Endothelial cell of umbilical vein (primary cell): Measurements from ENCODE around the gene AGRN. TPM values are rescaled to one million over a fixed set of nuclear protein-coding genes. Genes with fewer than 3 reads are reported as not detected.

ENCODE experiments used
- BruUV-seq: library from RNA; stranded (reverse); fragments of 400-500 nt; replicated peaks from 2 replicates; lab custom pipeline; 2021; lab: Mats Ljungman, UMichigan
- CTCF ChIA-PET: fragments of 300-600, 350-600 bp; sonication (Branson Sonifier 250); formaldehyde crosslinking; loops from one replicate; lab custom pipeline; 2021; ENCODE audit warnings: antibody characterized with exemption, inconsistent platforms; lab: Charles Lee
- POLR2A ChIA-PET: fragments of 300-600, 350-600 bp; sonication (Branson Sonifier 250); formaldehyde crosslinking; loops from one replicate; lab custom pipeline; 2021; ENCODE audit warnings: antibody characterized with exemption, inconsistent platforms; lab: Charles Lee
- DNase-seq: peaks from one replicate; pipeline ENCODE4 v3.0.0-alpha.2; 2011; ENCODE audit warnings: low read depth, low spot score
- FAIRE-seq: peaks from 2 replicates; lab custom pipeline; 2011; peaks lifted over from hg19 to GRCh38; lab: Jason Lieb, UNC
- H2AFZ ChIP-seq: 2 replicates; pipeline ENCODE4 v1.6.0; 2012; ENCODE audit warnings: low read depth, low read length, control low read depth, inconsistent platforms
- H3K27ac ChIP-seq: 2 replicates; pipeline ENCODE4 v1.5.1; 2011; ENCODE audit warnings: low read depth, mild to moderate bottlenecking, control low read depth, low read length, moderate library complexity; ENCODE audit not compliant: insufficient read depth
- H3K27me3 ChIP-seq, 2 experiments: 2 replicates each; pipeline versions ENCODE4 v1.6.0 to v1.6.1; 2011; ENCODE audit warnings: low read length in 2 of 2, mixed read lengths in 1 of 2; ENCODE audit not compliant: control insufficient read depth in 2 of 2, insufficient read depth in 2 of 2
- H3K36me3 ChIP-seq, 2 experiments: 2 replicates in 1 of 2; 3 replicates in 1 of 2; pipeline ENCODE4 v1.5.1; 2011; ENCODE audit warnings: low read length in 2 of 2, mild to moderate bottlenecking in 1 of 2, moderate library complexity in 1 of 2; ENCODE audit not compliant: control insufficient read depth in 2 of 2, insufficient read depth in 2 of 2; ENCODE audit errors: extremely low read depth in 1 of 2
- H3K4me1 ChIP-seq: 3 replicates; pipeline ENCODE4 v1.5.1; 2011; ENCODE audit warnings: mild to moderate bottlenecking, low read length; ENCODE audit not compliant: control insufficient read depth, insufficient read depth; ENCODE audit errors: extremely low read depth
- H3K4me2 ChIP-seq: 2 replicates; pipeline ENCODE4 v1.6.1; 2011; ENCODE audit warnings: low read length, control low read depth, mixed read lengths; ENCODE audit not compliant: insufficient read depth
- H3K4me3 ChIP-seq, 3 experiments: fragments of 200-600 bp in 1 of 3; sonication (generic), shearing (Covaris generic) in 1 of 3; replicated peaks in 1 of 3; 2 replicates each; pipeline ENCODE4 v1.5.1; 2011 to 2016; ENCODE audit warnings: control low read depth in 3 of 3, low read length in 3 of 3, mild to moderate bottlenecking in 2 of 3, inconsistent platforms in 1 of 3, low read depth in 1 of 3, moderate library complexity in 1 of 3; ENCODE audit not compliant: insufficient read depth in 1 of 3
- H3K79me2 ChIP-seq: 2 replicates; pipeline ENCODE4 v1.6.0; 2012; ENCODE audit warnings: low read length, inconsistent platforms; ENCODE audit not compliant: control insufficient read depth, insufficient read depth
- H3K9ac ChIP-seq: replicated peaks from 2 replicates; pipeline ENCODE3; 2011; ENCODE audit warnings: low read length, control low read depth; ENCODE audit not compliant: insufficient read depth; ENCODE audit errors: extremely low read depth
- H3K9me1 ChIP-seq: replicated peaks from 3 replicates; pipeline ENCODE4 v1.6.0; 2011; ENCODE audit warnings: mild to moderate bottlenecking, low read length; ENCODE audit not compliant: control insufficient read depth, insufficient read depth; ENCODE audit errors: extremely low read depth
- H3K9me3 ChIP-seq: replicated peaks from 2 replicates; pipeline ENCODE4 v1.5.1; 2012; ENCODE audit warnings: low read length, inconsistent platforms; ENCODE audit not compliant: control insufficient read depth, insufficient read depth
- H4K20me1 ChIP-seq: replicated peaks from 2 replicates; pipeline ENCODE3; 2011; ENCODE audit warnings: mild to moderate bottlenecking, low read length; ENCODE audit not compliant: control insufficient read depth, insufficient read depth; ENCODE audit errors: extremely low read depth
- CTCF ChIP-seq, 2 donors: IDR thresholded peaks; 1 replicate in 1 of 2; 2 replicates in 1 of 2; pipeline ENCODE4 v1.5.1; 2011; ENCODE audit warnings: low read length in 2 of 2, mild to moderate bottlenecking in 2 of 2, moderate library complexity in 2 of 2, control low read depth in 1 of 2, inconsistent platforms in 1 of 2, low read depth in 1 of 2; ENCODE audit not compliant: insufficient read depth in 1 of 2; ENCODE audit errors: extremely low read depth in 1 of 2
- EZH2 ChIP-seq: IDR thresholded peaks from 2 replicates; pipeline ENCODE4 v1.6.1; 2012; ENCODE audit warnings: borderline replicate concordance, low read depth, mild to moderate bottlenecking, moderate library complexity, low read length, inconsistent platforms; ENCODE audit not compliant: severe bottlenecking
- FOS ChIP-seq: IDR thresholded peaks from 2 replicates; pipeline ENCODE4 v1.6.1; 2011; ENCODE audit warnings: mild to moderate bottlenecking, low read length, moderate library complexity, borderline replicate concordance; ENCODE audit not compliant: insufficient read depth
- JUN ChIP-seq: IDR thresholded peaks from 2 replicates; pipeline ENCODE4 v1.6.1; 2011; ENCODE audit warnings: borderline replicate concordance, low read depth; ENCODE audit not compliant: insufficient read length, insufficient read depth
- MYC ChIP-seq: IDR thresholded peaks from one replicate; pipeline ENCODE4 v1.6.1; 2011; ENCODE audit warnings: mild to moderate bottlenecking, low read depth, low read length
- POLR2A ChIP-seq: IDR thresholded peaks from 2 replicates; pipeline ENCODE4 v1.6.1; 2012; ENCODE audit warnings: low read depth, mild to moderate bottlenecking, control low read depth, low read length
- POLR2AphosphoS5 ChIP-seq: IDR thresholded peaks from 2 replicates; pipeline ENCODE4 v1.6.1; 2012; ENCODE audit warnings: low read depth, mild to moderate bottlenecking, control low read depth, low read length, moderate library complexity; ENCODE audit not compliant: insufficient read depth
- dilution Hi-C: fragments of 300-500 bp; cut with MboI; formaldehyde crosslinking; loops from one replicate; pipeline ENCODE4 v1.15.0; 2019; ENCODE audit warnings: low sequenced_read_pairs; ENCODE audit not compliant: extremely low pct_ligation_motif_present
- intact Hi-C: fragments of 100-400 bp; cut with micrococcal nuclease; formaldehyde crosslinking; loops from one replicate; pipeline ENCODE4 v1.10.0; 2022
- polyA plus RNA-seq, 4 experiments: library from polyadenylated mRNA; depleted of rRNA in 3 of 4; stranded (reverse) in 3 of 4; unstranded in 1 of 4; fragments of >200 nt; gene quantifications; 2 replicates each; pipeline versions ENCODE4 v1.2.1 to v1.2.3, GENCODE V29; 2011 to 2012; ENCODE audit warnings: missing spikeins in 1 of 4
- total RNA-seq: library from RNA; stranded (reverse); gene quantifications from 2 replicates; pipeline ENCODE4 v1.2.3, GENCODE V29; 2021
- TF ChIP-seq, protein P1 (sequence below): IDR thresholded peaks from 2 replicates; pipeline ENCODE4 v1.6.1; 2011; ENCODE audit not compliant: insufficient read depth, insufficient read length

AGRN gene
- total and polyA plus RNA-seq, 2 donors (not counting 3 experiments of a cell fraction or from before 2014, with no cell fraction given) = 66.6 to 67.8 TPM

DNA sequence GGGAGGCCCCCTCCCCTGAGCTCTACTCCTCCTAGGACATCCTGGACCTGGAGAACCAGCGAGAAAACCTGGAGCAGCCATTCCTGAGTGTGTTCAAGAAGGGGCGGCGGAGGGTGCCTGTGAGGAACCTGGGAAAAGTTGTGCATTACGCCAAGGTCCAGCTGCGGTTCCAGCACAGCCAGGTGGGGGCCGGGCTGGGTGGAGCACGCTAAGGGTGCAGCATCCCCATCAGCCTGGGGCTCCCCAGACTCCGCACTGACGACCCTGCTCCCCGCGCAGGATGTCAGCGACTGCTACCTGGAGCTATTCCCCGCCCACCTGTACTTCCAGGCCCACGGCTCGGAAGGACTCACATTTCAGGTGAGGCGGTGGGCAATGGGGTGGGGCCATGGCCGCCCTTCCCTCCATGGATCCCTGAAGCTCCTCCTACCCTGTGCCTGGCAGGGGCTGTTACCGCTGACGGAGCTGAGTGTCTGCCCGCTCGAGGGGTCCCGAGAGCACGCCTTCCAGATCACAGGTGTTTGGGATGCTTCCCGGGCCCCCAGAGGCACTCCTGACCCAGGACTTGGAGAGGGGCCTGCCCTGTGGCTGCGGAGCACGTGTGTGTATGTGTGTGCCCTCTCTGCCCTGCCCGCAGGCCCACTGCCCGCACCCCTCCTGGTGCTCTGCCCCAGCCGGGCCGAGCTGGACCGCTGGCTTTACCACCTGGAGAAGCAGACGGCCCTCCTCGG is 49.5 kb upstream of the AGRN start:
- Histone ChIP-seq H3K27ac (no peak overlapping the region), H4K20me1 (no peaks in the 10 kb centered on the region), H3K9ac (no peak overlapping the region), H3K79me2 (no peaks in the 10 kb centered on the region), H2AFZ (no peak overlapping the region), H3K9me3 (no peaks in the 10 kb centered on the region), H3K4me3 (no peak overlapping the region), H3K9me1 (no peaks in the 10 kb centered on the region), H3K4me2 (no peak overlapping the region), H3K36me3 (no peaks in the 10 kb centered on the region), H3K27me3 (peaks cover 2% of the 10 kb centered on the region in 2 experiments), H3K4me1 (peaks cover 11% of the 10 kb centered on the region)
- no TSS peak for BruUV-seq
- ChIA-PET POLR2A (no interaction called here), CTCF (interaction anchor here (0.7 to 1.0 kb wide), 2 partner anchors 14 to 40 kb away, joined by 3 to 4 read pairs; no protein-coding TSS in a partner anchor)
- intact Hi-C loops (no loop called here), dilution Hi-C loops (no loop called here)
- no peak for DNase-seq
- FAIRE-seq = no peak
- TF ChIP-seq FOS (no peak), EZH2 (peak; percentile 30), MYC (no peak), POLR2AphosphoS5 (no peak)

DNA sequence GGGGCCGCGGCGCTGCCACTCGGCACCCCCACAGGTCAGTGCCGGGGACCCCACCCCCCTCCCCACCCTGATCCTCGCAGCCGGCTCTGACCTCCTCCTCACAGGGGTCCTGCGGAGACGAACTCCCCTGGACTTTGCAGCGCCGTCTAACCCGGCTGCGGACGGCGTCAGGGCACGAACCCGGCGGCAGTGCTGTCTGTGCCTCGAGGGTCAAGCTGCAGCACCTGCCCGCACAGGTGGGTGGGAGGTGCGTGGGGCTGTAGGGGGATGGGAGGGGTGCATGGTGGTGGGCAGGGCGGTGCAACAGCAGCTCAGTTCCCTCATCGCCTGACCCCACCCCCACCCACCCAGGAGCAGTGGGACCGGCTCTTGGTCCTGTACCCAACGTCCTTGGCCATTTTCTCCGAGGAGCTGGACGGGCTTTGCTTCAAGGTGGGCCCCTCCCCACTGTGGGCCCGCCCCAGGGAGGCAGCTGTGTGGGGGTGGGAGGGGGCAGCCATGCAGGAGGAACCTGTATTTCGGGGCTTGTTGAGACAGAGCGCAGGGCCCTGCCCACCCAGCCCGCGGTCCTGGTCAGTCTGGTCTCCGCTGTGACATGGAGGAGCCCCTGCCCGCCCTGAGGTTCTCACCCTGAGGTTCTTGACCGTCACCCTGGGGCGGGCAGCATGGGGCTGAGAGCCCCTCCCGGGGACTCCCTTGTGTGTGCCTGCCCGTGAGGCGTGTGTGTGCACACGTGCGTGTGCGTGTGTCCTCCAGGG is 48.8 kb upstream of the AGRN start:
- POLR2A ChIA-PET = no interaction called here
- no peak for FAIRE-seq

More for the DNA sequence above, 48.8 kb upstream of the AGRN start:
- Histone ChIP-seq H3K9me3 (no peaks in the 10 kb centered on the region), H3K4me2 (no peak overlapping the region), H3K79me2 (no peaks in the 10 kb centered on the region), H2AFZ (no peak overlapping the region), H3K4me3 (no peak overlapping the region), H3K4me1 (peaks cover 6% of the 10 kb centered on the region), H3K9me1 (no peaks in the 10 kb centered on the region), H3K27me3 (peaks cover 2% of the 10 kb centered on the region in 2 experiments), H3K9ac (no peak overlapping the region), H3K36me3 (no peaks in the 10 kb centered on the region), H4K20me1 (no peaks in the 10 kb centered on the region), H3K27ac (no peak overlapping the region)
- DNase-seq = no peak
- intact Hi-C loops (no loop called here), dilution Hi-C loops (no loop called here)
- BruUV-seq = no TSS peak
- TF ChIP-seq MYC (no peak), JUN (no peak), EZH2 (peak; percentile 14), POLR2A (no peak), FOS (no peak), POLR2AphosphoS5 (no peak), CTCF (IDR thresholded peaks at IDR 0.05; ENCODE audit: extremely low read depth in 1 of 2, insufficient read depth in 1 of 2, low read depth in 1 of 2, low read length in 2 of 2) (no peak)
- TF ChIP-seq, protein P1, sequence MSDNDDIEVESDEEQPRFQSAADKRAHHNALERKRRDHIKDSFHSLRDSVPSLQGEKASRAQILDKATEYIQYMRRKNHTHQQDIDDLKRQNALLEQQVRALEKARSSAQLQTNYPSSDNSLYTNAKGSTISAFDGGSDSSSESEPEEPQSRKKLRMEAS = no peak
- CTCF ChIA-PET = interaction anchor here (1.0 kb wide), 1 partner anchor 41 kb away, joined by 4 read pairs; no protein-coding TSS in a partner anchor
